NCI-H226 (cell line): Measurements from ENCODE around the gene GRID2.

ENCODE experiments used
- DNase-seq: peaks from one replicate; pipeline ENCODE4 v3.0.0-alpha.2; 2015

Gene GRID2

GRCh38 chr4:93127489-93127888 is 823.7 kb downstream of the GRID2 start:
- no peak for DNase-seq

- DNase-seq: no peak
These were observed 828.9 kb downstream of the GRID2 start for GRCh38 chr4:93132631-93133030.

- no peak for DNase-seq
These were observed 835.4 kb downstream of the GRID2 start for GRCh38 chr4:93139118-93139517.

- no peak for DNase-seq
These were observed 840.1 kb downstream of the GRID2 start for GRCh38 chr4:93143902-93144301.

GRCh38 chr4:93144644-93145043 is 840.9 kb downstream of the GRID2 start:
- DNase-seq: no peak

GRCh38 chr4:93147524-93148212 is 843.9 kb downstream of the GRID2 start:
- no peak for DNase-seq

GRCh38 chr4:93152491-93152890 is 848.7 kb downstream of the GRID2 start:
- DNase-seq: no peak

- no peak for DNase-seq
These were observed 854.2 kb downstream of the GRID2 start for GRCh38 chr4:93157986-93158385.

- no peak for DNase-seq
These were observed 864.3 kb downstream of the GRID2 start for GRCh38 chr4:93168053-93168452.

GRCh38 chr4:93169966-93170365 is 866.2 kb downstream of the GRID2 start:
- no peak for DNase-seq

GRCh38 chr4:93174598-93174997 is 870.8 kb downstream of the GRID2 start:
- DNase-seq: no peak

GRCh38 chr4:93178279-93178678 is 874.5 kb downstream of the GRID2 start:
- no peak for DNase-seq

- DNase-seq: no peak
These were observed 875.3 kb downstream of the GRID2 start for GRCh38 chr4:93179044-93179443.

GRCh38 chr4:93182722-93183121 is 879.0 kb downstream of the GRID2 start:
- DNase-seq: peak; percentile 77

GRCh38 chr4:93183576-93183975 is 879.8 kb downstream of the GRID2 start:
- DNase-seq: peak; percentile 58

GRCh38 chr4:93184053-93184452 is 880.3 kb downstream of the GRID2 start:
- no peak for DNase-seq

- no peak for DNase-seq
These were observed 883.1 kb downstream of the GRID2 start for GRCh38 chr4:93186846-93187245.

- no peak for DNase-seq
These were observed 883.7 kb downstream of the GRID2 start for GRCh38 chr4:93187466-93187865.

GRCh38 chr4:93187892-93188291 is 884.1 kb downstream of the GRID2 start:
- no peak for DNase-seq

GRCh38 chr4:93199492-93199891 is 895.7 kb downstream of the GRID2 start:
- DNase-seq: no peak

- DNase-seq: no peak
These were observed 897.8 kb downstream of the GRID2 start for GRCh38 chr4:93201471-93202096.

- no peak for DNase-seq
These were observed 899.9 kb downstream of the GRID2 start for GRCh38 chr4:93203708-93204107.

- no peak for DNase-seq
These were observed 908.5 kb downstream of the GRID2 start for GRCh38 chr4:93212250-93212649.

- DNase-seq: no peak
These were observed 912.9 kb downstream of the GRID2 start for GRCh38 chr4:93216646-93217045.

GRCh38 chr4:93217431-93217830 is 913.7 kb downstream of the GRID2 start:
- no peak for DNase-seq
